GM23338 (cell line): Measurements from ENCODE around the gene TMEM63C. TPM values are rescaled to one million over a fixed set of nuclear protein-coding genes. Genes with fewer than 3 reads are reported as not detected.

Experiments
- ATAC-seq: fragments of 200-7000 bp; cut with Tn5 transposase; 3 replicates; pipeline ENCODE4 v1.9.1; 2020
- DNase-seq: peaks from one replicate; pipeline ENCODE4 v3.0.0-alpha.2; 2015; ENCODE audit warnings: low spot score
- H2AFZ ChIP-seq: fragments of 200-600 bp; sonication (generic); 2 replicates; pipeline ENCODE4 v1.8.0; 2016; ENCODE audit warnings: antibody characterized with exemption, mild to moderate bottlenecking, moderate library complexity
- H3F3A ChIP-seq: fragments of 200-600 bp; sonication (generic); replicated peaks from 2 replicates; pipeline ENCODE4 v1.8.0; 2017; ENCODE audit warnings: antibody characterized with exemption, mixed run types, low read depth
- H3K27ac ChIP-seq: fragments of 200-600 bp; sonication (generic); 2 replicates; pipeline ENCODE4 v1.6.1; 2016; ENCODE audit warnings: low read depth
- H3K27me3 ChIP-seq: fragments of 200-600 bp; sonication (generic); 2 replicates; pipeline ENCODE4 v1.8.0; 2016; ENCODE audit warnings: mild to moderate bottlenecking, mixed run types, moderate library complexity; ENCODE audit not compliant: insufficient read depth
- H3K36me3 ChIP-seq: fragments of 200-600 bp; sonication (generic); 2 replicates; pipeline ENCODE4 v1.8.0; 2016; ENCODE audit warnings: mild to moderate bottlenecking; ENCODE audit not compliant: insufficient read depth
- H3K4me1 ChIP-seq: fragments of 200-600 bp; sonication (generic); 2 replicates; pipeline ENCODE4 v1.8.0; 2016; ENCODE audit warnings: mild to moderate bottlenecking, moderate library complexity; ENCODE audit not compliant: insufficient read depth
- H3K4me2 ChIP-seq: fragments of 200-600 bp; sonication (generic); 2 replicates; pipeline ENCODE4 v1.7.1; 2017; ENCODE audit warnings: mixed run types
- H3K4me3 ChIP-seq: fragments of 200-600 bp; sonication (generic); 2 replicates; pipeline ENCODE4 v1.6.1; 2016; ENCODE audit warnings: mixed run types
- H3K79me2 ChIP-seq: fragments of 200-600 bp; sonication (generic); replicated peaks from 2 replicates; pipeline ENCODE4 v1.8.0; 2017; ENCODE audit warnings: mild to moderate bottlenecking; ENCODE audit not compliant: insufficient read depth
- H3K9me2 ChIP-seq: fragments of 200-600 bp; sonication (generic); 2 replicates; pipeline ENCODE4 v1.8.0; 2017; ENCODE audit not compliant: insufficient read depth
- H4K20me1 ChIP-seq: fragments of 200-600 bp; sonication (generic); replicated peaks from 2 replicates; pipeline ENCODE4 v1.8.0; 2017; ENCODE audit warnings: mild to moderate bottlenecking; ENCODE audit not compliant: insufficient read depth
- H3K27ac Mint-ChIP-seq: 2 replicates; pipeline ENCODE4 v1.8.0; 2020; ENCODE audit warnings: inconsistent platforms, mild to moderate bottlenecking, moderate library complexity, mixed read lengths
- H3K27me3 Mint-ChIP-seq: 3 replicates; pipeline ENCODE4 v1.8.0; 2022; ENCODE audit warnings: low read depth, mild to moderate bottlenecking, moderate library complexity, mixed read lengths, inconsistent platforms; ENCODE audit not compliant: insufficient read depth, poor library complexity
- H3K36me3 Mint-ChIP-seq: 3 replicates; pipeline ENCODE4 v1.8.0; 2021; ENCODE audit warnings: low read depth, mild to moderate bottlenecking, inconsistent platforms, moderate library complexity, mixed read lengths
- H3K4me1 Mint-ChIP-seq: 3 replicates; pipeline ENCODE4 v1.8.0; 2020; ENCODE audit warnings: mild to moderate bottlenecking, inconsistent platforms, mixed read lengths
- H3K4me3 Mint-ChIP-seq: 3 replicates; pipeline ENCODE4 v1.8.0; 2021; ENCODE audit warnings: moderate library complexity, mild to moderate bottlenecking, inconsistent platforms, mixed read lengths
- H3K9me3 Mint-ChIP-seq: 3 replicates; pipeline ENCODE4 v1.8.0; 2020; ENCODE audit warnings: moderate library complexity, mild to moderate bottlenecking, inconsistent platforms, mixed read lengths
- CREB1 ChIP-seq: fragments of 250-450 bp; sonication (Bioruptor Pico); IDR thresholded peaks from 2 replicates; pipeline ENCODE4 v1.5.0; 2020; ENCODE audit warnings: low read depth, mild to moderate bottlenecking, moderate library complexity
- EZH2 ChIP-seq: fragments of 200-600 bp; sonication (generic); IDR thresholded peaks from one replicate; pipeline ENCODE4 v1.8.0; 2017; ENCODE audit warnings: antibody characterized with exemption, mild to moderate bottlenecking, low read depth; ENCODE audit not compliant: unreplicated experiment
- NANOG ChIP-seq: IDR thresholded peaks from 2 replicates; pipeline ENCODE4 v1.6.1; 2016; ENCODE audit warnings: antibody characterized with exemption, borderline replicate concordance
- POLR2AphosphoS5 ChIP-seq: IDR thresholded peaks from 2 replicates; pipeline ENCODE4 v1.6.1; 2016; ENCODE audit warnings: antibody characterized with exemption, low read depth
- ZNF114 ChIP-seq: fragments of 250-450 bp; sonication (Bioruptor Pico); IDR thresholded peaks from 2 replicates; pipeline ENCODE4 v1.5.0; 2020; ENCODE audit warnings: mild to moderate bottlenecking, moderate library complexity
- polyA plus RNA-seq: library from polyadenylated mRNA; unstranded; fragments of >200 nt; fragmentation: Nextera tagmentation; extraction: Ambion mirVana; gene quantifications from 2 replicates; pipeline ENCODE4 v1.2.1, GENCODE V29; 2016
- total RNA-seq: library from RNA; depleted of rRNA; stranded (reverse); fragments of >200 nt; shearing (Covaris generic); gene quantifications from 2 replicates; pipeline ENCODE4 v1.2.3, GENCODE V29; 2014
- TF ChIP-seq, protein P1 (sequence below): fragments of 250-450 bp; sonication (Bioruptor Pico); IDR thresholded peaks from 2 replicates; pipeline ENCODE4 v1.5.0; 2020; ENCODE audit warnings: mild to moderate bottlenecking, moderate library complexity
- TF ChIP-seq, protein P2 (sequence below): IDR thresholded peaks from 2 replicates; pipeline ENCODE4 v1.6.1; 2016; ENCODE audit warnings: antibody characterized with exemption

Gene TMEM63C
- total and polyA plus RNA-seq, 2 experiments from 2014 or later = 2.1 to 6.3 TPM

DNA sequence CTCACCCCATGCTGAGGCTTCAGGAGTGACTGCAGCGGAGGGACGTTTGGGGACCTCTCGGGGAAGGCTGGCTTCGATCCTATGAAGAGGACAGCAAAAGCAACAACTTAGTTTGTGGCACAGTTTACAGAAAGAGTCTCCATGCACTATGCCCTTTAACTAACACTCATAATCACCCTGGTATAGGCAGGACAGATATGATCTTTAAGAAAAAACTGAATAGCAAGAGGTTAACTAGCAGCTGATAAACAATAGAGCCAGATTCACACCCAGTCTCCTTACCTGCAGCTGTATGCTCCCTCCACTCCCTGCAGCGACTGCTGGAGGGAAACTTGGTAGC lies 27.4 kb downstream of the TMEM63C start (continued):
- TF ChIP-seq, protein P1, sequence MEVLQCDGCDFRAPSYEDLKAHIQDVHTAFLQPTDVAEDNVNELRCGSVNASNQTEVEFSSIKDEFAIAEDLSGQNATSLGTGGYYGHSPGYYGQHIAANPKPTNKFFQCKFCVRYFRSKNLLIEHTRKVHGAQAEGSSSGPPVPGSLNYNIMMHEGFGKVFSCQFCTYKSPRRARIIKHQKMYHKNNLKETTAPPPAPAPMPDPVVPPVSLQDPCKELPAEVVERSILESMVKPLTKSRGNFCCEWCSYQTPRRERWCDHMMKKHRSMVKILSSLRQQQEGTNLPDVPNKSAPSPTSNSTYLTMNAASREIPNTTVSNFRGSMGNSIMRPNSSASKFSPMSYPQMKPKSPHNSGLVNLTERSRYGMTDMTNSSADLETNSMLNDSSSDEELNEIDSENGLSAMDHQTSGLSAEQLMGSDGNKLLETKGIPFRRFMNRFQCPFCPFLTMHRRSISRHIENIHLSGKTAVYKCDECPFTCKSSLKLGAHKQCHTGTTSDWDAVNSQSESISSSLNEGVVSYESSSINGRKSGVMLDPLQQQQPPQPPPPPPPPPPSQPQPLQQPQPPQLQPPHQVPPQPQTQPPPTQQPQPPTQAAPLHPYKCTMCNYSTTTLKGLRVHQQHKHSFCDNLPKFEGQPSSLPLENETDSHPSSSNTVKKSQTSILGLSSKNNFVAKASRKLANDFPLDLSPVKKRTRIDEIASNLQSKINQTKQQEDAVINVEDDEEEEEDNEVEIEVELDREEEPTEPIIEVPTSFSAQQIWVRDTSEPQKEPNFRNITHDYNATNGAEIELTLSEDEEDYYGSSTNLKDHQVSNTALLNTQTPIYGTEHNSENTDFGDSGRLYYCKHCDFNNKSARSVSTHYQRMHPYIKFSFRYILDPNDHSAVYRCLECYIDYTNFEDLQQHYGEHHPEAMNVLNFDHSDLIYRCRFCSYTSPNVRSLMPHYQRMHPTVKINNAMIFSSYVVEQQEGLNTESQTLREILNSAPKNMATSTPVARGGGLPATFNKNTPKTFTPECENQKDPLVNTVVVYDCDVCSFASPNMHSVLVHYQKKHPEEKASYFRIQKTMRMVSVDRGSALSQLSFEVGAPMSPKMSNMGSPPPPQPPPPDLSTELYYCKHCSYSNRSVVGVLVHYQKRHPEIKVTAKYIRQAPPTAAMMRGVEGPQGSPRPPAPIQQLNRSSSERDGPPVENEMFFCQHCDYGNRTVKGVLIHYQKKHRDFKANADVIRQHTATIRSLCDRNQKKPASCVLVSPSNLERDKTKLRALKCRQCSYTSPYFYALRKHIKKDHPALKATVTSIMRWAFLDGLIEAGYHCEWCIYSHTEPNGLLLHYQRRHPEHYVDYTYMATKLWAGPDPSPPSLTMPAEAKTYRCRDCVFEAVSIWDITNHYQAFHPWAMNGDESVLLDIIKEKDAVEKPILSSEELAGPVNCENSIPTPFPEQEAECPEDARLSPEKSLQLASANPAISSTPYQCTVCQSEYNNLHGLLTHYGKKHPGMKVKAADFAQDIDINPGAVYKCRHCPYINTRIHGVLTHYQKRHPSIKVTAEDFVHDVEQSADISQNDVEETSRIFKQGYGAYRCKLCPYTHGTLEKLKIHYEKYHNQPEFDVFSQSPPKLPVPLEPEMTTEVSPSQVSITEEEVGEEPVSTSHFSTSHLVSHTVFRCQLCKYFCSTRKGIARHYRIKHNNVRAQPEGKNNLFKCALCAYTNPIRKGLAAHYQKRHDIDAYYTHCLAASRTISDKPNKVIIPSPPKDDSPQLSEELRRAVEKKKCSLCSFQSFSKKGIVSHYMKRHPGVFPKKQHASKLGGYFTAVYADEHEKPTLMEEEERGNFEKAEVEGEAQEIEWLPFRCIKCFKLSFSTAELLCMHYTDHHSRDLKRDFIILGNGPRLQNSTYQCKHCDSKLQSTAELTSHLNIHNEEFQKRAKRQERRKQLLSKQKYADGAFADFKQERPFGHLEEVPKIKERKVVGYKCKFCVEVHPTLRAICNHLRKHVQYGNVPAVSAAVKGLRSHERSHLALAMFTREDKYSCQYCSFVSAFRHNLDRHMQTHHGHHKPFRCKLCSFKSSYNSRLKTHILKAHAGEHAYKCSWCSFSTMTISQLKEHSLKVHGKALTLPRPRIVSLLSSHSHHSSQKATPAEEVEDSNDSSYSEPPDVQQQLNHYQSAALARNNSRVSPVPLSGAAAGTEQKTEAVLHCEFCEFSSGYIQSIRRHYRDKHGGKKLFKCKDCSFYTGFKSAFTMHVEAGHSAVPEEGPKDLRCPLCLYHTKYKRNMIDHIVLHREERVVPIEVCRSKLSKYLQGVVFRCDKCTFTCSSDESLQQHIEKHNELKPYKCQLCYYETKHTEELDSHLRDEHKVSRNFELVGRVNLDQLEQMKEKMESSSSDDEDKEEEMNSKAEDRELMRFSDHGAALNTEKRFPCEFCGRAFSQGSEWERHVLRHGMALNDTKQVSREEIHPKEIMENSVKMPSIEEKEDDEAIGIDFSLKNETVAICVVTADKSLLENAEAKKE (CRISPR knock-in tag) = no peak
- TF ChIP-seq, protein P2, sequence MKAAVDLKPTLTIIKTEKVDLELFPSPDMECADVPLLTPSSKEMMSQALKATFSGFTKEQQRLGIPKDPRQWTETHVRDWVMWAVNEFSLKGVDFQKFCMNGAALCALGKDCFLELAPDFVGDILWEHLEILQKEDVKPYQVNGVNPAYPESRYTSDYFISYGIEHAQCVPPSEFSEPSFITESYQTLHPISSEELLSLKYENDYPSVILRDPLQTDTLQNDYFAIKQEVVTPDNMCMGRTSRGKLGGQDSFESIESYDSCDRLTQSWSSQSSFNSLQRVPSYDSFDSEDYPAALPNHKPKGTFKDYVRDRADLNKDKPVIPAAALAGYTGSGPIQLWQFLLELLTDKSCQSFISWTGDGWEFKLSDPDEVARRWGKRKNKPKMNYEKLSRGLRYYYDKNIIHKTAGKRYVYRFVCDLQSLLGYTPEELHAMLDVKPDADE = no peak
- TF ChIP-seq EZH2 (no peak), POLR2AphosphoS5 (no peak), CREB1 (CRISPR knock-in tag) (no peak)

DNA sequence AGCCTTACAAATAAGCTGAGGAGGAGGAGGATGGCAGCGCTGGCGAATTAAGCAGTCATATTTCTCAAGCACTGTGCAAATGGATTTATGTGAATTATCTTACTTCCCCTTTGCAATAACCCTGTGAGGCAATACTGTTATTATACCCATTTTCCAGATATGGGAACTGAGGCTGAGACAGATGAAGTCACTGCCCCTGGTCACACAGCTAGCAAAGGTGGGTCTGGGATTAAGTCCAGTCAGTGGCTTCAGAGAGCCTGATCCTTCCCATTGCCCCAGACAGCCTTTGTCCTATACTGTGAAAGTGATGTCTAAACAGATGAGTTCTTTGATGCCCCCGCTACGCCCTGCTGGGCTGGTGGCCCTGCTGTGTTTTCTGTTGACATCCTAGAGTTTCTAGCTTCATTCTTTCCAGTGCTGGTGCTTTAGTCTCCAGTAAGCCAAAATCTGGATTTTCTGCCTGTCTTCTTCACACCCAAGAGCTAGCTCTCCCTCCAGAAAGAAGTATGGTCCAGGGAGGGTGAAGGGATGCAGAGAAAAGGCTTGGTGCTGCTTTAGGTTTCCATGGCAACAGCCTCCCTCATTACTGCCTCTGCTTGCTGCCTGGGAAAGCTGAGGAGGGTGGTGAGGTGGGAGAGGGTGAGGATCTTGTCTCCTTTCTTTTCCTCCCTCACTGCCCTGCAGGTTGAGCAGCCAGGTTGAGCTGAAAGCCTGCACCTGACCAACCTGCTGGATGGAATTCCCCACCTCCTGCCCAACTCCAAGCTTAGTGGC lies 30.7 kb downstream of the TMEM63C start:
- ATAC-seq = no peak
- DNase-seq = no peak
- Mint-ChIP-seq H3K36me3 (no peaks in the 10 kb centered on the region; the same call in 2 of the 3 replicates), H3K9me3 (no peaks in the 10 kb centered on the region), H3K4me3 (no peak overlapping the region), H3K4me1 (peaks cover 33% of the 10 kb centered on the region), H3K27ac (no peak overlapping the region), H3K27me3 (peaks cover 19% of the 10 kb centered on the region)
- Histone ChIP-seq H3F3A (0 out of 2 replicates have a peak, but pooled peaks cover 4% of the 10 kb centered on the region), H4K20me1 (no peaks in the 10 kb centered on the region; the same call in 1 of the 2 replicates), H3K27ac (no peak overlapping the region), H3K4me1 (peaks cover 8% of the 10 kb centered on the region), H3K4me2 (no peak overlapping the region), H3K27me3 (no peaks in the 10 kb centered on the region), H3K9me2 (no peaks in the 10 kb centered on the region), H3K79me2 (no peaks in the 10 kb centered on the region), H2AFZ (no peak overlapping the region), H3K36me3 (no peaks in the 10 kb centered on the region), H3K4me3 (no peak overlapping the region)
- TF ChIP-seq CREB1 (CRISPR knock-in tag) = no peak
- TF ChIP-seq, protein P1 (CRISPR knock-in tag) = no peak
- no peak for TF ChIP-seq EZH2
- TF ChIP-seq ZNF114 = no peak
- no peak for TF ChIP-seq NANOG
